Fibroblast of skin of left biceps (primary cell): ENCODE data around the gene ZDHHC3.

Experiments used
- DNase-seq, 2 experiments: peaks; one replicate each; pipeline ENCODE4 v3.0.0-alpha.2; 2013; ENCODE audit warnings: low read depth in 2 of 2

ZDHHC3 gene

GRCh38 chr3:44893097-44893496 lies 82.9 kb downstream of the ZDHHC3 start:
- peak; percentile 30 to 36 for DNase-seq

- no peak for DNase-seq
Observed at GRCh38 chr3:44892689-44893088, 83.3 kb downstream of the ZDHHC3 start.

DNA sequence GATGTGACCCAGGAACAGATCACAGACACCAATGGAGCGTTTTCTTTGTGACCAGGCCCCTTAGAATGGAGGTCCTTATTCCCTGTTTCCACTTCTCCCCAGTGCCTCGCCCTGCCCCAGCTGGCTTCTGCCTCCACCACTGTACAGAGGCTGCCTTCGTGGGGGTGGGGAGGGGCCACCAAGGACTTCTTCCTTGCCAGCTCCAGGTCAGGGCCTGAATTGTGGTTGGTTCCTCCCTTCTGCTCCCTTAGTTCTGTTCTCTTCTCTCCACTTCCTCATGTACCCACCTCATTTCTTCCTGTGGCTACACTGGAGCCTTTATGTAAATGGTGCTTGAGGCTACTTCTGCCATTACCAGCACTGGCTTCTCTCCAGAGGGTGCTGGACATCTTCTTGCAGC lies 85.1 kb downstream of the ZDHHC3 start:
- DNase-seq: no peak

DNA sequence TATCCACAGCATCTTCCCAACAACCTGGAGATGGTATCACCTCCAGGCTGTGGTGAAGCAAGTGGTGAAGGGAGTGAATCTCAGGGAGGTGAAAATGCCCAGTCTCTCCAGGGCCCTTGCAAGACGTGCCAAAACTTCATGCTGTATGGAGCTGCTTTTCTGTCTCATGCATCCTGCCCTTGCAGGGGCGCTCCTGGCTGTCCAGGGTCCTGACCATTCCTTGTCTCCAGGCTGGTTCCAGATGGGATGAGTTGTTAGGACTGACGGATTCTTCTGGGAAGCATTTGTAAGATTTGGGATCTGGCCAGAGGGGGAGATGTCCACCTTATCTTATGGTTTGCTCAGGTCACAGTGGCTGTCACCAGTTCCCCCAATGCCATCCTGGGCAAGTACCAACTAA lies 85.7 kb downstream of the ZDHHC3 start:
- DNase-seq: no peak

- no peak for DNase-seq
Observed at GRCh38 chr3:44887101-44887500, 88.9 kb downstream of the ZDHHC3 start.

DNA sequence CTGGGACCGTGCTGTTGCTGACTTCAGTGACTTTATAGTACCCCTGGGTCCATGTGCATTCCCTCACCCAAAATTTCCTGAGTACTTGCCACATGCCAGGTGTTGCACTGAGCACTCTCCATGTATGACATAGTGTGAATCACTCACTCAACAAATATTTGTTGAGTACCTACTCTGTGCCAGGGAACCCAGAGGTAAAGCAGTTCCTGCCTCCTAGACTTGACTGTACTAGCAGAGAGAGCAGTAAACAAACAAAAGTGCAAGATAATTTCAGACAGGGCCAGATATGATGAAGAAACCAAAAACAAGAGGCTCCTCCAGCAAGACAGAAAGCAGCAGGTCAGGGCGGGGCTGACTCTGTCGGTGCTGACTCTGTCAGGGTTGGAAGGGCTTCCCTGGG lies 89.4 kb downstream of the ZDHHC3 start:
- DNase-seq: no peak

GRCh38 chr3:44885618-44886017 lies 90.4 kb downstream of the ZDHHC3 start:
- DNase-seq: peak; percentile 75 to 83

DNA sequence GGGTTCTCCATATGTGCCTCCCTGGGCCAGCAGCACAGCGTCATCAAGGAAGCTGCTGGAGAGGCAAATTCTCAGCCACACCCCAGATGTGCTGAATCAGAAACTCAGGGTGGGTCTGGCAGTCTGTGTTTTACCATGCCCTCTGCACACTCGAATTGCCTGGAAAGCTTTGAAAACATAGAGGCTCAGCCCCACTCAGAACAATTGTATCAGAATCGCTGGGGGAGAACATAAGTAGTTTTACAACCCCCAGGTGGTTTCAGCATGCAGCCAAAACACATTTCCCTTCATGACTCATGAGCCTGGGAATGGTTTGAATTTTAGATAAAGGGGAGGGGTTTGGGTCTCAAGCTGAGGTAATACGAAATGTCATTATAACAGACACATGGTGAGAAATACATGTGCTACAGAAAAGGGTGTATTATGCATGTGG lies 92.0 kb downstream of the ZDHHC3 start:
- DNase-seq: peak; percentile 95 to 96

DNA sequence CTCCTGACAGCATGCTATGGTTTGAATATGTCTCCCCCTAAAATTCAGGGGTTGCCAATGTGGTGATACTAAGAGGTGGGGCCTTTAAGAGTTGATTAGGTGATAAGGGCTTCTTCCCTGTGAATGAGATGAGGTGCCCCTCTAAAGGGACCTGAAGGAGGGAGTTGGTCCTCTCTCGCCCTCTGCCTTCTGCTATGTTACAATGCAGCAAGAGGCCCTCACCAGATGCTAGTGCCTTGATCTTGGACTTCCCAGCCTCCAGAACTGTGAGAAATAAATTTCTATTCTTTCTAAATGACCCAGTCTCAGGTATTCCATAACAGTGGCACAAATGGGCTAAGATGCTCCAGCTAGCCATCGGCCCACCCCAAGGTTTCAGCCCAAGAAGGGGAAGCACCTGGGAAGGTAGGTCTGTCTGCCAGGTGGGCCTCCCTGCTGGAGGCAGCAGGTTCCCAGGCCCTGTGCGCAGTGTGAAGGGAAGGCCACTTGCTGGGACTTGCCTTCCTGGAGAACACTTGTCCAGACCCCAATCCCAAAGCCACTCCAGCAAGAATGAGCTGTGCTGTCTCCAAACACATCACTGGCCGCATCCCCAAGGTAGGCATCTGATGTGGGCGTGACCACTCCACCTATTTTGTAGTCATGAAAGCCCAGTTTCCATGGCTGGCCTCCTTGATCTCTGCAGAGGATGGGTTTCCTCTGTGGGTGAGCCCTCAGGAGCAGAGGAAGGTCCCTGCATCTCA lies 92.6 kb downstream of the ZDHHC3 start:
- no peak for DNase-seq

- no peak for DNase-seq
Observed at GRCh38 chr3:44880284-44880683, 95.7 kb downstream of the ZDHHC3 start.

- DNase-seq: no peak
Observed at GRCh38 chr3:44877333-44877732, 98.6 kb downstream of the ZDHHC3 start.

- DNase-seq: no peak
Observed at GRCh38 chr3:44875596-44875995, 100.4 kb downstream of the ZDHHC3 start.
